HepG2 (cell line): Measurements from ENCODE around the gene ZNF277. TPM values are rescaled to one million over a fixed set of nuclear protein-coding genes. Genes with fewer than 3 reads are reported as not detected.

Source experiments
- ATF1 ChIP-seq: IDR thresholded peaks from 2 replicates; pipeline ENCODE4 v1.6.1; 2016; ENCODE audit warnings: mild to moderate bottlenecking, control low read depth
- CEBPG ChIP-seq: IDR thresholded peaks from 2 replicates; pipeline ENCODE4 v1.6.1; 2016
- CENPT ChIP-seq: sonication (generic); formaldehyde crosslinking; IDR thresholded peaks from 2 replicates; pipeline ENCODE4 v1.8.0; 2022; ENCODE audit warnings: low read depth, mild to moderate bottlenecking, moderate library complexity, missing genetic modification reagents
- EP300 ChIP-seq, 3 experiments: sonication (generic) in 1 of 3; formaldehyde crosslinking in 1 of 3; IDR thresholded peaks; 2 replicates each; pipeline versions ENCODE4 v1.5.1 to v1.6.1; 2011 to 2020; ENCODE audit warnings: low read depth in 2 of 3, low read length in 2 of 3, borderline replicate concordance in 1 of 3, improper control_type of control experiment in 1 of 3, mild to moderate bottlenecking in 1 of 3, missing genetic modification reagents in 1 of 3, moderate library complexity in 1 of 3
- FOXJ3 ChIP-seq: sonication (generic); formaldehyde crosslinking; IDR thresholded peaks from 2 replicates; pipeline ENCODE4 v1.4.0; 2020; ENCODE audit warnings: missing genetic modification reagents, mild to moderate bottlenecking, borderline replicate concordance
- KDM3A ChIP-seq: IDR thresholded peaks from 2 replicates; pipeline ENCODE4 v1.6.1; 2018; ENCODE audit warnings: low read depth, missing compliant biosample characterization
- MAFK ChIP-seq, 2 experiments: IDR thresholded peaks in 1 of 2; conservative IDR thresholded peaks in 1 of 2; 2 replicates each; pipeline ENCODE4 v1.6.1; 2011; ENCODE audit warnings: improper control_type of control experiment in 2 of 2, low read length in 2 of 2
- MED1 ChIP-seq: sonication (generic); formaldehyde crosslinking; IDR thresholded peaks from 2 replicates; pipeline ENCODE4 v1.4.0; 2020; ENCODE audit warnings: missing genetic modification reagents
- MEIS2 ChIP-seq: sonication (generic); formaldehyde crosslinking; IDR thresholded peaks from 2 replicates; pipeline ENCODE4 v1.9.0; 2021; ENCODE audit warnings: mild to moderate bottlenecking, missing genetic modification reagents
- MXI1 ChIP-seq: IDR thresholded peaks from 3 replicates; pipeline ENCODE4 v1.6.1; 2012; ENCODE audit warnings: low read depth, low read length, inconsistent platforms, borderline replicate concordance
- NAIF1 ChIP-seq: sonication (generic); formaldehyde crosslinking; IDR thresholded peaks from 2 replicates; pipeline ENCODE4 v1.5.0; 2020; ENCODE audit warnings: mild to moderate bottlenecking, missing genetic modification reagents, borderline replicate concordance
- PAXIP1 ChIP-seq: sonication (generic); formaldehyde crosslinking; conservative IDR thresholded peaks from 2 replicates; pipeline ENCODE4 v1.4.0; 2020; ENCODE audit warnings: mild to moderate bottlenecking, missing genetic modification reagents, moderate library complexity
- PHF5A ChIP-seq: IDR thresholded peaks from one replicate; pipeline ENCODE4 v1.6.1; 2018; ENCODE audit warnings: low read depth, missing genetic modification reagents; ENCODE audit not compliant: unreplicated experiment
- PPARG ChIP-seq: conservative IDR thresholded peaks from 2 replicates; pipeline ENCODE4 v1.6.1; 2016; ENCODE audit warnings: missing biosample characterization, missing genetic modification reagents
- PRPF4 ChIP-seq: fragments of 200-400 bp; formaldehyde crosslinking; IDR thresholded peaks from 2 replicates; pipeline ENCODE4 v1.6.1; 2016; ENCODE audit warnings: low read length, low read depth; ENCODE audit not compliant: poor library complexity, severe bottlenecking
- RFX1 ChIP-seq: fragments of 450-650 bp; IDR thresholded peaks from 2 replicates; pipeline ENCODE4 v1.6.1; 2017
- RFX5 ChIP-seq: IDR thresholded peaks from 2 replicates; pipeline ENCODE4 v1.6.1; 2011; ENCODE audit warnings: low read depth, low read length, improper control_type of control experiment
- SALL1 ChIP-seq: sonication (generic); formaldehyde crosslinking; IDR thresholded peaks from 2 replicates; pipeline ENCODE4 v1.8.0; 2022; ENCODE audit warnings: mild to moderate bottlenecking, missing genetic modification reagents
- SKI ChIP-seq: fragments of 450-650 bp; IDR thresholded peaks from one replicate; pipeline ENCODE4 v1.6.1; 2018; ENCODE audit warnings: mild to moderate bottlenecking; ENCODE audit not compliant: partially characterized antibody
- SMYD3 ChIP-seq: sonication (generic); formaldehyde crosslinking; IDR thresholded peaks from 2 replicates; pipeline ENCODE4 v1.8.1; 2023; ENCODE audit warnings: mild to moderate bottlenecking, missing genetic modification reagents
- SP2 ChIP-seq: sonication (generic); formaldehyde crosslinking; IDR thresholded peaks from 2 replicates; pipeline ENCODE4 v1.5.1; 2020; ENCODE audit warnings: mild to moderate bottlenecking, missing genetic modification reagents
- THAP11 ChIP-seq: IDR thresholded peaks from 2 replicates; pipeline ENCODE4 v1.6.1; 2016; ENCODE audit warnings: missing biosample characterization, missing genetic modification reagents
- U2AF2 ChIP-seq: fragments of 200-400 bp; formaldehyde crosslinking; IDR thresholded peaks from 2 replicates; pipeline ENCODE4 v1.6.1; 2017; ENCODE audit warnings: low read depth, mild to moderate bottlenecking, low read length
- ZBTB7A ChIP-seq: sonication (generic); formaldehyde crosslinking; IDR thresholded peaks from 2 replicates; pipeline ENCODE4 v1.8.0; 2022; ENCODE audit warnings: mild to moderate bottlenecking, missing genetic modification reagents
- ZBTB7B ChIP-seq: sonication (generic); formaldehyde crosslinking; IDR thresholded peaks from 2 replicates; pipeline ENCODE4 v1.4.0; 2020; ENCODE audit warnings: missing genetic modification reagents
- ZNF263 ChIP-seq: sonication (generic); formaldehyde crosslinking; IDR thresholded peaks from 2 replicates; pipeline ENCODE4 v1.4.0; 2020; ENCODE audit warnings: missing genetic modification reagents
- ZNF296 ChIP-seq: sonication (generic); formaldehyde crosslinking; conservative IDR thresholded peaks from 2 replicates; pipeline ENCODE4 v1.5.0; 2020; ENCODE audit warnings: mild to moderate bottlenecking, missing genetic modification reagents
- ZNF7 ChIP-seq: IDR thresholded peaks from 2 replicates; pipeline ENCODE4 v1.6.1; 2016; ENCODE audit warnings: missing biosample characterization, missing genetic modification reagents
- ZNF749 ChIP-seq: sonication (generic); formaldehyde crosslinking; IDR thresholded peaks from 2 replicates; pipeline ENCODE4 v1.8.0; 2022; ENCODE audit warnings: mild to moderate bottlenecking, missing genetic modification reagents, moderate library complexity, borderline replicate concordance
- polyA plus RNA-seq, 8 experiments: library from polyadenylated mRNA; depleted of rRNA in 3 of 8; stranded (reverse) in 7 of 8; unstranded in 1 of 8; fragments of >200 nt; fragmentation: Illumina TruSeq in 4 of 8; extraction: Trizol in 4 of 8; gene quantifications; 2 replicates each; pipeline versions ENCODE4 v1.2.1 to v1.2.3, GENCODE V29; 2011 to 2016; ENCODE audit warnings: low read depth in 4 of 8, missing spikeins in 1 of 8, mixed read lengths in 1 of 8; ENCODE audit not compliant: insufficient read depth in 1 of 8
- total RNA-seq, 5 experiments: library from RNA; depleted of rRNA; stranded (reverse); fragments of >200 nt; fragmentation: Illumina TruSeq; extraction: Trizol; gene quantifications; 2 replicates each; pipeline ENCODE4 v1.2.3, GENCODE V29; 2016; ENCODE audit warnings: low read depth in 1 of 5
- TF ChIP-seq, protein P1 (sequence below): sonication (generic); formaldehyde crosslinking; IDR thresholded peaks from 2 replicates; pipeline ENCODE4 v1.4.0; 2020; ENCODE audit warnings: missing genetic modification reagents

ZNF277 gene
- total and polyA plus RNA-seq, 2 of the 13 experiments (the other 11 are each of a cell fraction or from before 2014, with no cell fraction given) = 29.1 to 30.1 TPM

GRCh38 chr7:112162142-112162766 lies 44.2 kb upstream of the ZNF277 start (continued):
- TF ChIP-seq EP300 (IDR thresholded peaks at IDR 0.05; ENCODE audit: low read depth in 2 of 2, low read length in 2 of 2) (peak in 1 of 2 experiments; percentile 34; a peak in 1 of 4 replicates), EP300 (CRISPR knock-in tag; IDR thresholded peaks at IDR 0.05; ENCODE audit: borderline replicate concordance) (no peak; the same call in 1 of the 2 replicates), ZBTB7A (CRISPR knock-in tag) (0 out of 2 replicates have a peak, but pooled peaks have one; percentile 44), MXI1 (peak; percentile 33; the same call in 1 of the 3 replicates), PHF5A (CRISPR knock-in tag) (no peak), PAXIP1 (peak; percentile 72), SMYD3 (CRISPR knock-in tag) (no peak), ATF1 (no peak), SALL1 (CRISPR knock-in tag) (peak; percentile 86), PRPF4 (peak; percentile 39), KDM3A (CRISPR knock-in tag) (no peak), MAFK (conservative IDR thresholded peaks at IDR 0.05 in 1 of 2, IDR thresholded peaks at IDR 0.05 in 1 of 2; ENCODE audit: low read length in 2 of 2) (no peak), SP2 (CRISPR knock-in tag) (no peak), RFX5 (no peak), ZNF263 (CRISPR knock-in tag) (peak; percentile 93), CEBPG (CRISPR knock-in tag) (no peak), ZNF7 (CRISPR knock-in tag) (no peak), ZNF296 (no peak), MED1 (CRISPR knock-in tag) (peak; percentile 44), NAIF1 (CRISPR knock-in tag) (no peak), RFX1 (peak; percentile 14; the same call in 1 of the 2 replicates), THAP11 (CRISPR knock-in tag) (peak; percentile 34; the same call in 1 of the 2 replicates), CENPT (no peak), ZBTB7B (0 out of 2 replicates have a peak, but pooled peaks have one; percentile 44), PPARG (CRISPR knock-in tag) (peak; percentile 97), FOXJ3 (no peak), MEIS2 (peak; percentile 54; the same call in 1 of the 2 replicates), SKI (peak; percentile 13), ZNF749 (0 out of 2 replicates have a peak, but pooled peaks have one; percentile 34), U2AF2 (no peak)
- TF ChIP-seq, protein P1, sequence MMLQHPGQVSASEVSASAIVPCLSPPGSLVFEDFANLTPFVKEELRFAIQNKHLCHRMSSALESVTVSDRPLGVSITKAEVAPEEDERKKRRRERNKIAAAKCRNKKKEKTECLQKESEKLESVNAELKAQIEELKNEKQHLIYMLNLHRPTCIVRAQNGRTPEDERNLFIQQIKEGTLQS (CRISPR knock-in tag) = no peak
